ENCODE results near the gene SAG. TPM values are rescaled to one million over a fixed set of nuclear protein-coding genes. Genes with fewer than 3 reads are reported as not detected.

The SAG gene
- total and polyA plus RNA-seq, 2 experiments from 2014 or later, result not detected

GRCh38 chr2:233372855-233373254 lies 65.2 kb downstream of the SAG start (continued):
- TF ChIP-seq ZNF462 (CRISPR knock-in tag; IDR thresholded peaks at IDR 0.05) (no peak), ETS1 (IDR thresholded peaks at IDR 0.05) (no peak), JUNB (IDR thresholded peaks at IDR 0.05; ENCODE audit: unreplicated experiment) (no peak), ZNF114 (CRISPR knock-in tag; IDR thresholded peaks at IDR 0.05) (no peak), POLR2AphosphoS5 (IDR thresholded peaks at IDR 0.05; ENCODE audit: low read depth) (no peak)

- H3K27ac ChIP-seq (ENCODE audit: low read depth), result no peak overlapping the region
- H3K4me3 ChIP-seq, result no peak overlapping the region
- Mint-ChIP-seq H3K9me3 (no peaks in the 10 kb centered on the region), H3K4me3 (no peak overlapping the region), H3K27ac (no peak overlapping the region), H3K27me3 (ENCODE audit: insufficient read depth, low read depth, poor library complexity) (no peaks in the 10 kb centered on the region), H3K4me1 (peaks cover 20% of the 10 kb centered on the region), H3K36me3 (ENCODE audit: low read depth) (peaks cover 8% of the 10 kb centered on the region; the same call in 2 of the 3 replicates)
- H3K79me2 ChIP-seq (replicated peaks; ENCODE audit: insufficient read depth), result peaks cover 12% of the 10 kb centered on the region
- no peak overlapping the region for H2AFZ ChIP-seq
- ATAC-seq (no peak), DNase-seq (ENCODE audit: low spot score) (no peak)
- H3K4me2 ChIP-seq, result no peak overlapping the region
- no peaks in the 10 kb centered on the region for H3K9me2 ChIP-seq (ENCODE audit: insufficient read depth)
- no peaks in the 10 kb centered on the region for H3K27me3 ChIP-seq (ENCODE audit: insufficient read depth)
- no peaks in the 10 kb centered on the region for H3K36me3 ChIP-seq (ENCODE audit: insufficient read depth)
- peaks cover 6% of the 10 kb centered on the region for H3K4me1 ChIP-seq (ENCODE audit: insufficient read depth)
- H4K20me1 ChIP-seq (replicated peaks; ENCODE audit: insufficient read depth), result peaks cover 16% of the 10 kb centered on the region; the same call in 1 of the 2 replicates
- no peaks in the 10 kb centered on the region for H3F3A ChIP-seq (replicated peaks; ENCODE audit: low read depth)
- no peak for TF ChIP-seq ZNF114 (CRISPR knock-in tag; IDR thresholded peaks at IDR 0.05)
- TF ChIP-seq STAT1 (IDR thresholded peaks at IDR 0.05; ENCODE audit: unreplicated experiment), result no peak
- no peak for TF ChIP-seq ZNF462 (CRISPR knock-in tag; IDR thresholded peaks at IDR 0.05)
- no peak for TF ChIP-seq ZNF331 (CRISPR knock-in tag; IDR thresholded peaks at IDR 0.05; ENCODE audit: low read depth)
Measured at GRCh38 chr2:233373316-233373715, 65.7 kb downstream of the SAG start.
